AG10803 (cell line): Measurements from ENCODE around the gene COL11A1.

Source experiments
- DNase-seq: peaks from one replicate; pipeline ENCODE4 v3.0.0; 2010; ENCODE audit warnings: low read depth
- H3K4me3 ChIP-seq: 2 replicates; pipeline ENCODE4 v1.5.1; 2011; ENCODE audit warnings: mild to moderate bottlenecking, low read length, control low read depth
- TF ChIP-seq, protein P1 (sequence below): conservative IDR thresholded peaks from 2 replicates; pipeline ENCODE4 v1.5.1; 2011; ENCODE audit warnings: mild to moderate bottlenecking, low read length, control low read depth, inconsistent platforms

The COL11A1 gene

GRCh38 chr1:102970496-102971078 is 137.7 kb downstream of the COL11A1 start:
- TF ChIP-seq, protein P1, sequence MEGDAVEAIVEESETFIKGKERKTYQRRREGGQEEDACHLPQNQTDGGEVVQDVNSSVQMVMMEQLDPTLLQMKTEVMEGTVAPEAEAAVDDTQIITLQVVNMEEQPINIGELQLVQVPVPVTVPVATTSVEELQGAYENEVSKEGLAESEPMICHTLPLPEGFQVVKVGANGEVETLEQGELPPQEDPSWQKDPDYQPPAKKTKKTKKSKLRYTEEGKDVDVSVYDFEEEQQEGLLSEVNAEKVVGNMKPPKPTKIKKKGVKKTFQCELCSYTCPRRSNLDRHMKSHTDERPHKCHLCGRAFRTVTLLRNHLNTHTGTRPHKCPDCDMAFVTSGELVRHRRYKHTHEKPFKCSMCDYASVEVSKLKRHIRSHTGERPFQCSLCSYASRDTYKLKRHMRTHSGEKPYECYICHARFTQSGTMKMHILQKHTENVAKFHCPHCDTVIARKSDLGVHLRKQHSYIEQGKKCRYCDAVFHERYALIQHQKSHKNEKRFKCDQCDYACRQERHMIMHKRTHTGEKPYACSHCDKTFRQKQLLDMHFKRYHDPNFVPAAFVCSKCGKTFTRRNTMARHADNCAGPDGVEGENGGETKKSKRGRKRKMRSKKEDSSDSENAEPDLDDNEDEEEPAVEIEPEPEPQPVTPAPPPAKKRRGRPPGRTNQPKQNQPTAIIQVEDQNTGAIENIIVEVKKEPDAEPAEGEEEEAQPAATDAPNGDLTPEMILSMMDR = peak; percentile 73
- peak; percentile 67 for DNase-seq
- no peak overlapping the region for H3K4me3 ChIP-seq

GRCh38 chr1:102967786-102968185 is 140.5 kb downstream of the COL11A1 start:
- peak; percentile 4 for DNase-seq
- TF ChIP-seq, protein P1 = no peak

GRCh38 chr1:102961549-102961948 is 146.8 kb downstream of the COL11A1 start:
- H3K4me3 ChIP-seq = no peak overlapping the region
- no peak for DNase-seq
- TF ChIP-seq, protein P1 = no peak

More at GRCh38 chr1:102967786-102968185, 140.5 kb downstream of the COL11A1 start:
- no peak overlapping the region for H3K4me3 ChIP-seq

DNA sequence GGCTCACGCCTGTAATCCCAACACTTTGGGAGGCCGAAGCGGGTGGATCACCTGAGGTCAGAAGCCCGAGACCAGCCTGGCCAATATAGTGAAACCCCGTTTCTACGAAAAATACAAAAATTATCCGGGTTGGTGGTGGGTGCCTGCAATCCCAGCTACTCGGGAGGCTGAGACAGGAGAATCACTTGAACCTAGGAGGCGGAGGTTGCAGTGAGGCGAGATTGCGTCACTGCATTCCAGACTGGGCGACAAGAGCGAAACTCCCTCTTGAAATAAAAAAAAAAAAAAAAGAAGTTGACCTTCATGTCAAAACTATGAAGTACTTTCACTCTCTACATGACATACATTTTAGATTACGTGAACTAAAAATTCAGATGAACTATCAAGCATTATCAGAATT is 153.7 kb downstream of the COL11A1 start:
- no peak overlapping the region for H3K4me3 ChIP-seq
- TF ChIP-seq, protein P1 = no peak
- no peak for DNase-seq

- DNase-seq = no peak
- no peak overlapping the region for H3K4me3 ChIP-seq
- TF ChIP-seq, protein P1 = no peak
Measured at GRCh38 chr1:102952400-102952799, 155.9 kb downstream of the COL11A1 start.

- TF ChIP-seq, protein P1 = no peak
- H3K4me3 ChIP-seq = no peak overlapping the region
Measured at GRCh38 chr1:102942324-102942723, 166.0 kb downstream of the COL11A1 start.

GRCh38 chr1:102941366-102941947 is 166.9 kb downstream of the COL11A1 start:
- TF ChIP-seq, protein P1 = no peak
- no peak overlapping the region for H3K4me3 ChIP-seq
- no peak for DNase-seq

More at GRCh38 chr1:102942324-102942723, 166.0 kb downstream of the COL11A1 start:
- no peak for DNase-seq
